Skeletal muscle satellite cell (primary cell): ENCODE data around the gene SPTLC3.

Experiments used
- H3K27me3 ChIP-seq: 2 replicates; pipeline ENCODE4 v1.7.0; 2013; ENCODE audit warnings: low read length; ENCODE audit not compliant: control insufficient read depth, insufficient read depth
- H3K36me3 ChIP-seq: 2 replicates; pipeline ENCODE4 v1.7.0; 2013; ENCODE audit warnings: mild to moderate bottlenecking, control low read depth, low read length; ENCODE audit not compliant: insufficient read depth
- H3K4me1 ChIP-seq: 2 replicates; pipeline ENCODE4 v1.7.0; 2013; ENCODE audit warnings: low read length; ENCODE audit not compliant: control insufficient read depth, insufficient read depth
- H3K4me2 ChIP-seq: 2 replicates; pipeline ENCODE4 v1.7.0; 2013; ENCODE audit warnings: mild to moderate bottlenecking, low read length
- H3K4me3 ChIP-seq: 2 replicates; pipeline ENCODE4 v1.7.0; 2013; ENCODE audit warnings: low read length
- H3K9ac ChIP-seq: 2 replicates; pipeline ENCODE4 v1.7.0; 2013; ENCODE audit warnings: mild to moderate bottlenecking, low read depth, low read length, moderate library complexity
- H3K9me3 ChIP-seq: replicated peaks from 2 replicates; pipeline ENCODE4 v1.7.0; 2013; ENCODE audit warnings: mild to moderate bottlenecking, control low read depth, low read length

Gene SPTLC3

GRCh38 chr20:13037727-13038126 is 29.0 kb downstream of the SPTLC3 start:
- no peaks in the 10 kb centered on the region for H3K36me3 ChIP-seq
- H3K27me3 ChIP-seq, result no peaks in the 10 kb centered on the region
- H3K9ac ChIP-seq, result no peak overlapping the region
- no peaks in the 10 kb centered on the region for H3K9me3 ChIP-seq
- no peak overlapping the region for H3K4me3 ChIP-seq
- peaks cover 26% of the 10 kb centered on the region for H3K4me1 ChIP-seq
- H3K4me2 ChIP-seq, result no peak overlapping the region

DNA sequence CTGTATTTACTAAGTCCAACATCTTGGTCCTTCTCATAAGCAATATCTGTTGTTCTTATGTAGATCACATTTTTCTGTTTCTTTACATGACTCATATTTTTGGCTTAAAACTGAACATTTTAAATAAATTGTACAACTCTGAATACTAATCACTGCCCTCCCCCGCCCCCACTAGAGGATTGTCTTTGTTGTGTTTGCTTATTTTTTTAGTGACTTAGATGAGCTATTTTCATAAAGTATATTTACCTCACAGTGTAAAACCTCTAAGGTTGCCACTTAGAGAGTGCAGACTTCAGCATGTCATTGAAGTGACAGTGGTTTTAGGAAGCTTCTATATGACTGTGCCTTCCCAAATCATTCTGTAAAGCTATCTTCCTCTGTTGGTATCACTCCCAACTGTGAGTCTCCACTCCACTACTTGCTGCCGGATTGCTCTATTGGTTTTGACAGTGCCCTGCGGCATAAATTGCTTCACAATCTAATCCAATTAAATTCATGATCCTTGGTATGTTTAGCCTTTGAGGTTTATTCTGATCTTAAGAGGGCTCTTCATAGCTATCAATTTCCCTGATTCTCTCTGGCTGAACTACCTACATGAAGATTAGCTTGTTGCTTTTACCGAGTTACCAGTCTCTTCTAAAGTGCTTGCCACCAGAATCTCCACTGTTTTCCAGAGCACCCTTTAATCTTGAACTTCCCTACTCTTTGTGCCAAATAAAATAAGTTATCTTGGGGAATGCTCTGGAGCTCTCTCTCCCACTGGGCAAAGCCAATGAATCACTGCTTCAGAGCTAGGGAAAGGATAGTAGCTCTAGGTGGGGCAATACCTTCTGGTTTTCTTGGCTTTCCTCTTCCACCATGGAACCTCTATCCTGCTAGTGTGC is 33.0 kb downstream of the SPTLC3 start:
- Histone ChIP-seq H3K27me3 (no peaks in the 10 kb centered on the region), H3K4me3 (peak overlapping the region; percentile 25), H3K9ac (no peak overlapping the region), H3K4me2 (peak overlapping the region; percentile 23), H3K9me3 (no peaks in the 10 kb centered on the region), H3K4me1 (peaks cover 24% of the 10 kb centered on the region), H3K36me3 (no peaks in the 10 kb centered on the region)

GRCh38 chr20:13042458-13042794 is 33.7 kb downstream of the SPTLC3 start:
- Histone ChIP-seq H3K4me3 (no peak overlapping the region), H3K4me2 (no peak overlapping the region), H3K36me3 (no peaks in the 10 kb centered on the region), H3K9ac (no peak overlapping the region), H3K9me3 (no peaks in the 10 kb centered on the region), H3K4me1 (peaks cover 23% of the 10 kb centered on the region), H3K27me3 (no peaks in the 10 kb centered on the region)

- H3K27me3 ChIP-seq, result no peaks in the 10 kb centered on the region
- no peak overlapping the region for H3K4me2 ChIP-seq
- no peaks in the 10 kb centered on the region for H3K36me3 ChIP-seq
- H3K4me3 ChIP-seq, result no peak overlapping the region
- H3K4me1 ChIP-seq, result peaks cover 12% of the 10 kb centered on the region
- H3K9me3 ChIP-seq, result no peaks in the 10 kb centered on the region
- no peak overlapping the region for H3K9ac ChIP-seq
Observed at GRCh38 chr20:13046409-13046808, 37.6 kb downstream of the SPTLC3 start.

DNA sequence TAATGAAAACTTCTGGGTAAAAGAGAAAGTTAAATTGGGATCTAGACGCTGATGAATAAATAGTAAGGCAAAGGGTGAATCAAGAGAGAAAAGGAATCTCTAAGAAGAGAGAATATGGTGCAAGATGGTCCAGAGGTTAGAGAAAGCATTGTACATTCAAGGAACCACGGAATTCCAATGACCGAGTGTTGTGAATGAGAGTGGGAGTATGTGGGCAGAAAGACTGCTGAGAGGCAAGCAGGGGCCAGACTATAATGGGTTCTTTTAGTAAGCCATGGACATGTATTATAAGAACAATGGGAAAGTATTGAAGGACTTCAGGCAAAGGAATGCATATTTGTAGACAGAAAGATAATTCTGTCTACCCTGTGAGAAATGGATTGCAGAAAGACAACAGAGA is 45.2 kb downstream of the SPTLC3 start:
- H3K36me3 ChIP-seq, result no peaks in the 10 kb centered on the region
- no peaks in the 10 kb centered on the region for H3K27me3 ChIP-seq
- no peaks in the 10 kb centered on the region for H3K4me1 ChIP-seq
- H3K9ac ChIP-seq, result no peak overlapping the region
- no peak overlapping the region for H3K4me3 ChIP-seq
- no peak overlapping the region for H3K4me2 ChIP-seq
- H3K9me3 ChIP-seq, result no peaks in the 10 kb centered on the region

DNA sequence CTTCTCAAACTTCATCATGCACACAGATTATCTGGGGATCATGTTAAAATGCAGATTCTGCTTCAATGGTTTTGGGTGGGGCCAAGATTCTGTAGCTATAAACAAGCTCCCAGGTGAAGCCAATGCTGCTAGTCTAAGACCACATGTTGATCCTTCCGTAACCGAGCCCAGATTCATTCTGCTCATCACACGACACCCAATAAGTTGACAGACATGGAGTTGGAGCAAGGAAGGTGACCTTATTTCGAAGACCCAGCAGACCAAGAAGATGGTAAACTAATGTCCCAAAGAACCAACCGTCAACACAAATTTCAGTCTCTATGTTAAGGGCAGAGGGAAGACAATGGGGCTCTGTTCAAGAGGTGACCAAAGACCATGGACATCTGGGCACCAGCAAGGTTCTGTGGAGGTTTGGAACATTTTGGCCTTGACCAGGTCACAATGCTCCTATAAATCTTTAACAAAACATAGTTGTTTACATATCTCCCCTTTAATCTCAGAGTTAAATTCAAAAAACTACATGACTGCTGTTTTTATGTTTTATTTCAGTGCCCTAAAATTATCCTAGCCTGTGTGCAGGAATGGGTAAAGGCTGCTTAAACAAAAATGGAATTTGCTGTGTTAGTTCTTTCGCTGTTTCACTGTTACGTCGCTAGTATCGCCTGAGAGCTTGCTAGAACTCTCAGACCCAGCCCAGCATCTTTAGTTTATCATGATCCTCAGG is 50.1 kb downstream of the SPTLC3 start:
- no peaks in the 10 kb centered on the region for H3K9me3 ChIP-seq
- no peak overlapping the region for H3K9ac ChIP-seq

GRCh38 chr20:13059398-13060136 is 50.8 kb downstream of the SPTLC3 start:
- Histone ChIP-seq H3K4me3 (no peak overlapping the region), H3K4me2 (no peak overlapping the region), H3K36me3 (no peaks in the 10 kb centered on the region), H3K27me3 (no peaks in the 10 kb centered on the region), H3K9ac (no peak overlapping the region), H3K9me3 (no peaks in the 10 kb centered on the region), H3K4me1 (no peaks in the 10 kb centered on the region)

More for the DNA sequence above, 50.1 kb downstream of the SPTLC3 start:
- Histone ChIP-seq H3K36me3 (no peaks in the 10 kb centered on the region), H3K4me2 (no peak overlapping the region), H3K27me3 (no peaks in the 10 kb centered on the region), H3K4me1 (no peaks in the 10 kb centered on the region), H3K4me3 (no peak overlapping the region)

DNA sequence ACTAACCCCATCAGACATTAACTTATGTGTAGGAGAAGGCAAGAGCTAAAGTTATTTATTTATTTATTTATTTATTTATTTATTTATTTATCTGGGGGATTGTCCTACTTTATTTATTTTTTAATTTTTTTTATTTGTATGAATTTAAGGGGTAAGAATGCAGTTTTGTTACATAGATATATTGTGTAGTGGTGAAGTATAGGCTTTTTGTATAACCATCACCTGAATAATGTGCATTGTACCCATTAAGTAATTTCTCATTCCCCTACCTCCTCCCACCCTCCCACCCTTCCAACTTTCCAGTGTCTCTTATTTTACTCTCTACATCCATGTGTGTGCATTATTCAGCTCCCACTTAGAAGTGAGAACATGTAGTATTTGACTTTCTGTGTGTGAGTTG is 51.6 kb downstream of the SPTLC3 start:
- Histone ChIP-seq H3K36me3 (no peaks in the 10 kb centered on the region), H3K9ac (no peak overlapping the region), H3K4me1 (no peaks in the 10 kb centered on the region), H3K4me2 (no peak overlapping the region), H3K9me3 (no peaks in the 10 kb centered on the region), H3K4me3 (no peak overlapping the region), H3K27me3 (no peaks in the 10 kb centered on the region)

GRCh38 chr20:13061381-13061780 is 52.6 kb downstream of the SPTLC3 start:
- Histone ChIP-seq H3K36me3 (no peaks in the 10 kb centered on the region), H3K9ac (no peak overlapping the region), H3K4me3 (no peak overlapping the region), H3K27me3 (no peaks in the 10 kb centered on the region), H3K4me2 (no peak overlapping the region), H3K4me1 (no peaks in the 10 kb centered on the region), H3K9me3 (no peaks in the 10 kb centered on the region)

GRCh38 chr20:13062789-13063188 is 54.0 kb downstream of the SPTLC3 start:
- no peak overlapping the region for H3K4me2 ChIP-seq
- no peaks in the 10 kb centered on the region for H3K27me3 ChIP-seq
- no peak overlapping the region for H3K9ac ChIP-seq

DNA sequence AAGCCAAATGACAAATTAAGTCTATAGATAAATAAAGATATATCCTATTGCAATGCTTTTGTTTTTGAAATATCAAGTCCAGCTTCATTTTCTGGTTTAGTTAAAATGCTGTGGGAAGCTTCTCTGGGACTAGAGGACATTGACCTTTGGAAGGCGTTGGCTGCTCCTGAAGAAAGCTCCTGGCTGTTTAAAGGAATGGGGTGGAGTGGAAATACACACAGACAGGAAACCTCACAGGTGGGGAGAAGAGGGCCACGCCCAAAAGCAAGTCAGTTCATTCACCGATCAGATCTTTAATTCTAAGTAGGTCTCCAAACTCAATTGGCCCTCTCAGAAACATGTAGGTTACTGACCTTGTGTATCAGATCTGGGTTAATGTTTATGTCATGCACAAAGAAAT is 59.6 kb downstream of the SPTLC3 start:
- H3K27me3 ChIP-seq, result no peaks in the 10 kb centered on the region
- H3K4me3 ChIP-seq, result no peak overlapping the region
- no peak overlapping the region for H3K4me2 ChIP-seq
- H3K9ac ChIP-seq, result no peak overlapping the region
- H3K36me3 ChIP-seq, result no peaks in the 10 kb centered on the region
- no peaks in the 10 kb centered on the region for H3K4me1 ChIP-seq
- H3K9me3 ChIP-seq, result no peaks in the 10 kb centered on the region

More at GRCh38 chr20:13062789-13063188, 54.0 kb downstream of the SPTLC3 start:
- no peaks in the 10 kb centered on the region for H3K36me3 ChIP-seq
- H3K9me3 ChIP-seq, result no peaks in the 10 kb centered on the region
- no peak overlapping the region for H3K4me3 ChIP-seq
- no peaks in the 10 kb centered on the region for H3K4me1 ChIP-seq
